Testis (tissue), 3 donors: Measurements from ENCODE around the gene TUT4. TPM values are rescaled to one million over a fixed set of nuclear protein-coding genes. Genes with fewer than 3 reads are reported as not detected.

Experiments used
- DNase-seq: peaks from one replicate; pipeline ENCODE4 v3.0.0-alpha.2; 2019
- H3K27ac ChIP-seq, 2 donors: fragments of 200-600 bp; sonication (generic); one replicate each; pipeline ENCODE4 v1.5.1; 2019
- H3K27me3 ChIP-seq: fragments of 200-600 bp; sonication (generic); one replicate; pipeline ENCODE4 v1.5.1; 2019
- H3K36me3 ChIP-seq: fragments of 200-600 bp; sonication (generic); one replicate; pipeline ENCODE4 v1.5.1; 2017; ENCODE audit warnings: low read depth; ENCODE audit errors: missing control alignments
- H3K4me1 ChIP-seq: fragments of 200-600 bp; sonication (generic); one replicate; pipeline ENCODE4 v1.5.1; 2019
- H3K4me3 ChIP-seq, 2 donors: fragments of 200-600 bp; sonication (generic); one replicate each; pipeline ENCODE4 v1.5.1; 2017 to 2019
- H3K9me3 ChIP-seq: fragments of 200-600 bp; sonication (generic); one replicate; pipeline ENCODE4 v1.5.1; 2017
- CTCF ChIP-seq, 3 experiments: fragments of 450-650 bp in 2 of 3; fragments of 200-600 bp in 1 of 3; sonication (generic) in 1 of 3; IDR thresholded peaks; one replicate each; pipeline ENCODE4 v1.5.1; 2016 to 2019; ENCODE audit warnings: antibody characterized with exemption in 3 of 3, mild to moderate bottlenecking in 2 of 3, moderate library complexity in 1 of 3
- POLR2A ChIP-seq: fragments of 450-650 bp; IDR thresholded peaks from one replicate; pipeline ENCODE4 v1.6.1; 2017; ENCODE audit warnings: antibody characterized with exemption, mild to moderate bottlenecking, moderate library complexity
- WGBS, 2 donors: methylation state at CpG; one replicate each; pipeline ENCODE4 v1.1.5; 2018; 5-methylcytosine and 5-hydroxymethylcytosine counted together
- intact Hi-C: fragments of 100-400 bp; cut with DNase I; formaldehyde crosslinking; loops from one replicate; pipeline ENCODE4 v1.15.1; 2023; ENCODE audit warnings: low total_unique reads
- polyA plus RNA-seq: library from polyadenylated mRNA; stranded (reverse); fragments of 350-450 nt; fragmentation: Illumina TruSeq; extraction: RNeasy Lipid Tissue Mini Kit (QIAGEN cat#74804); gene quantifications from one replicate; pipeline ENCODE4 v1.2.3, GENCODE V29; 2014; ENCODE audit warnings: low read depth, low replicate concordance; ENCODE audit not compliant: insufficient read depth
- total RNA-seq, 2 donors: library from RNA; depleted of rRNA; stranded (reverse); fragments of >200 nt; gene quantifications; one replicate each; pipeline ENCODE4 v1.2.3, GENCODE V29; 2016

TUT4 gene
- total and polyA plus RNA-seq, 3 donors from 2014 or later, result 63.3 to 146 (median 136) TPM

- Histone ChIP-seq H3K9me3 (no peaks in the 10 kb centered on the region), H3K27ac (no peak overlapping the region), H3K27me3 (no peaks in the 10 kb centered on the region), H3K36me3 (no peaks in the 10 kb centered on the region), H3K4me1 (no peaks in the 10 kb centered on the region), H3K4me3 (no peak overlapping the region)
- intact Hi-C loops, result no loop called here
- WGBS, 2 donors, result 96 to 100% methylated on average over 1 of the region's 1 CpG
- no peak for TF ChIP-seq CTCF (IDR thresholded peaks at IDR 0.05)
- TF ChIP-seq POLR2A, result no peak
- DNase-seq, result no peak
Measured at GRCh38 chr1:52576074-52576473, 23.2 kb upstream of the TUT4 start.

- Histone ChIP-seq H3K36me3 (no peaks in the 10 kb centered on the region), H3K9me3 (no peaks in the 10 kb centered on the region), H3K4me1 (no peaks in the 10 kb centered on the region), H3K27me3 (no peaks in the 10 kb centered on the region), H3K27ac (no peak overlapping the region), H3K4me3 (no peak overlapping the region)
- no peak for TF ChIP-seq POLR2A
- no peak for TF ChIP-seq CTCF (IDR thresholded peaks at IDR 0.05)
- 86 to 91% methylated on average over 2 of the region's 2 CpGs for WGBS, 2 donors
- intact Hi-C loops, result no loop called here
- DNase-seq, result no peak
Measured at GRCh38 chr1:52574594-52574993, 21.7 kb upstream of the TUT4 start.

- H3K27me3 ChIP-seq, result no peaks in the 10 kb centered on the region
- no peak overlapping the region for H3K27ac ChIP-seq
- 65 to 78% methylated on average over 4 of the region's 4 CpGs for WGBS, 2 donors
- H3K9me3 ChIP-seq, result no peaks in the 10 kb centered on the region
- H3K4me3 ChIP-seq, result no peak overlapping the region
- TF ChIP-seq CTCF (IDR thresholded peaks at IDR 0.05) (no peak), POLR2A (no peak)
- no peaks in the 10 kb centered on the region for H3K36me3 ChIP-seq
- H3K4me1 ChIP-seq, result peaks cover 2% of the 10 kb centered on the region
- intact Hi-C loops, result no loop called here
- no peak for DNase-seq
Measured at GRCh38 chr1:52572387-52572786, 19.5 kb upstream of the TUT4 start.

- no peak overlapping the region for H3K27ac ChIP-seq
- DNase-seq, result peak; percentile 65
- no peak overlapping the region for H3K4me3 ChIP-seq
- H3K36me3 ChIP-seq, result no peaks in the 10 kb centered on the region
- H3K27me3 ChIP-seq, result no peaks in the 10 kb centered on the region
- intact Hi-C loops, result no loop called here
- no peaks in the 10 kb centered on the region for H3K9me3 ChIP-seq
- 45 to 71% methylated on average over 1 of the region's 1 CpG for WGBS, 2 donors
- H3K4me1 ChIP-seq, result peaks cover 2% of the 10 kb centered on the region
- TF ChIP-seq CTCF (IDR thresholded peaks at IDR 0.05) (no peak), POLR2A (no peak)
Measured at GRCh38 chr1:52571783-52572182, 18.9 kb upstream of the TUT4 start.

- DNase-seq, result no peak
- no peak overlapping the region for H3K27ac ChIP-seq
- H3K27me3 ChIP-seq, result no peaks in the 10 kb centered on the region
- H3K36me3 ChIP-seq, result no peaks in the 10 kb centered on the region
- H3K4me1 ChIP-seq, result peaks cover 2% of the 10 kb centered on the region
- no peaks in the 10 kb centered on the region for H3K9me3 ChIP-seq
- intact Hi-C loops, result no loop called here
- H3K4me3 ChIP-seq, result no peak overlapping the region
- TF ChIP-seq CTCF (IDR thresholded peaks at IDR 0.05) (no peak), POLR2A (no peak)
- 62 to 74% methylated on average over 7 of the region's 7 CpGs for WGBS, 2 donors
Measured at GRCh38 chr1:52569449-52570210, 16.7 kb upstream of the TUT4 start.
